GM15510 (cell line): ENCODE measurements around the gene TANK.

Experiments used
- POLR2A ChIP-seq: IDR thresholded peaks from 3 replicates; pipeline ENCODE4 v1.6.1; 2011; ENCODE audit warnings: borderline replicate concordance; ENCODE audit not compliant: insufficient read length; ENCODE audit errors: extremely low read depth

The TANK gene

GRCh38 chr2:161265874-161266273 lies 105.6 kb downstream of the TANK start:
- TF ChIP-seq POLR2A = no peak

DNA sequence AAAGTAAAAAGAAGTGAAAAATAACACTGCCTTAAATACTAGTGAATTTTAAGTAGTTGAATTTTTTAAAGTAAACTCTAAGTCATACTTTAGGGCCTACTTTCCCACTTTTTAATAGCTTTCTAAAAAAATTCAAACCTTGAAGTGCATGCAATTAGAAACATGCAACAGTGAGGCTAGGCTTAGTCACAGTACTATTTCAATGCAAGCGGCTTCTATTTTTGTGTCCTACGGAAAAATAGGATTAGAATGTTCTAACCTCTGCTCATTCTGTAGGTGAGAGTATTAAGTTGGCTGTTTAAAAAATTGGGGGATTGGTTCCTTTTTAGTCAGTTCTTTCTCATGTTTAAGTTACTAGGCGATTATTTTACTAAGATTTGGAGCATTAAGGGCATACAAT lies 108.9 kb downstream of the TANK start:
- no peak for TF ChIP-seq POLR2A

GRCh38 chr2:161273038-161273760 lies 113.0 kb downstream of the TANK start:
- TF ChIP-seq POLR2A = no peak

- no peak for TF ChIP-seq POLR2A
Measured at GRCh38 chr2:161283926-161284325, 123.7 kb downstream of the TANK start.
